Raji (cell line): ENCODE measurements around the gene MCRIP2.
A peak's percentile ranks its signal among the peaks of the same experiment; 100 is the strongest.

ENCODE experiments used
- POLR2A ChIP-seq: IDR thresholded peaks from 2 replicates; pipeline ENCODE4 v1.6.1; 2011; ENCODE audit warnings: low read depth, low read length, control low read depth; ENCODE audit not compliant: insufficient read depth

Gene MCRIP2

DNA sequence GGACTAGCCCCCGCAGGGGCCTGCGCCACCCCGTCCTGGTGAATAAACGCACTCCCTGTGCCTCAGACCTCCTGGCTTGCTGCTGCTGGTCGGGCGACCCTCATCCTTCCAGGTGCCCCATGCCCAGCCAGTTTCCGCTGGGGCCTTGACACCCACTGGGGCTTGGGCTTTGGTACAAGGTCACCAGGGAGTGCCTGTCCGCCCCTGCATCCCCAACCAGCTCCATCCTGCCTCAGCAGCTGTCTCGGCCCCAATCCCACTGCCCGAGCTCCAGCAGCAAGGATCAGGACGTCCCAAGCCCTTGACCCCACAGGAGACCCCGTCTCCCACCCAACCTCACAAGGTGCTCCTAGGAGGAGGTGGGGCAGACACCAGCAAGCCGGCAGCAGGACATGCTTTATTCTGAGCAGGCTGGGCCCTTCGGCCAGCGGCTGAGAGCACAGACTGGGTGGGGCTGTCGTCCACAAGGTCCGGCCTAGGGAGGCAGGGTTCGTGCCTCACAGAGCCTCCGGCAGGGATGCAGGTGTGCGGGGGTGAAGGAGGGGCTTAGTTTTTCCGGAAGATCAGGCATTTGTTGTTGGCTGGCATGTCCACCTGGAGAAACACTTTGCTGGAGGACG lies 7.5 kb upstream of the MCRIP2 start:
- TF ChIP-seq POLR2A: no peak

DNA sequence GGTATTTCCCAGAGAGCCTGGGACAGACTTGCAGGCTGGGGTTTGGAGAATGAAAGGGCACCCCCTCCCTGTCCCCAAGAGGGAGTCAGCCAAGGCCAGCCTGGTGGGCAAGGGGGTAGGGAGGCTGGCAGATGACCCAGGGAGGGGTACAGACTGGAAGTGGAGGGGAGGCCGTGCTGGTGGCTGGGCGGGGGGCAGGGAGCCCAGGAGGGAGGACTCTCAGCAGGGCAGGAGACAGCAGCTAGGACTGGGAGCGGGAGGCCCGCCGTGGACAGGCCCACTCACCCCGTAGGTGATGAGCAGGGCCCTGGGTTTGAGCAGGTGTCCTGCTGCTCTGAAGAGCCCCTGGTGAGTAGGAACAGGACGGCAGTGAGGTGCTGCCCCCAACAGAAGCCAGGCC lies 6.6 kb upstream of the MCRIP2 start:
- TF ChIP-seq POLR2A: no peak

DNA sequence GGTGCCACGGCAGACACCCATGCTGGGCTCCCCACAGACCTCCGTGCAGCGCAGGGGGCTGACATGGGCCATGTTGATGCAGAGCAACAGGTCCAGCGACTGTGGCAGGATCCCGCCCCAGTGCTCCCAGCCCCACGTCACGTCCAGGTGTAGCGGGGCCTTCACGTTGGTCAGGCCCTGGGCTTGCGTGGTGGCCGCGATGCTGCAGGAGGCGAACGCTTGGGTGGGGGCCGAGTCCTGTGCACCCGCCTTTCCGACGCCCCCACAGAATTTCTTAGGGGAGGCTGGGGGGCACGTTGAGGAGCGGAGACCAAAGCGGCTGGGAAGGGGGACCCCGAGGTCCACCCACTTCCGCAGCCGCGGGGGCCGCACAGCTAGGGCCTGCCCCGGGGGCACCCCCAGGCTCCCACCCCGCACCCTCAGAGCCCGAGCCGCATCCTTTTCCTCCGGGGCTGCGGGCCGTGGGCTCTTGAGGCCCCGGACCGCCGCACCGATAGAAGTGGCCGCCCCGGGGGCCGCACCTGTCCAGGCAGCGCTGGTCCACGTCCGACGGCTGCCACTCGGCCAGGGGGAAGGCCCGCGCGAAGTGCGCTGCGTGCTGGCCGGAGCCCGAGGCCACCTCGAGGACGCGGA lies 5.9 kb upstream of the MCRIP2 start:
- no peak for TF ChIP-seq POLR2A

DNA sequence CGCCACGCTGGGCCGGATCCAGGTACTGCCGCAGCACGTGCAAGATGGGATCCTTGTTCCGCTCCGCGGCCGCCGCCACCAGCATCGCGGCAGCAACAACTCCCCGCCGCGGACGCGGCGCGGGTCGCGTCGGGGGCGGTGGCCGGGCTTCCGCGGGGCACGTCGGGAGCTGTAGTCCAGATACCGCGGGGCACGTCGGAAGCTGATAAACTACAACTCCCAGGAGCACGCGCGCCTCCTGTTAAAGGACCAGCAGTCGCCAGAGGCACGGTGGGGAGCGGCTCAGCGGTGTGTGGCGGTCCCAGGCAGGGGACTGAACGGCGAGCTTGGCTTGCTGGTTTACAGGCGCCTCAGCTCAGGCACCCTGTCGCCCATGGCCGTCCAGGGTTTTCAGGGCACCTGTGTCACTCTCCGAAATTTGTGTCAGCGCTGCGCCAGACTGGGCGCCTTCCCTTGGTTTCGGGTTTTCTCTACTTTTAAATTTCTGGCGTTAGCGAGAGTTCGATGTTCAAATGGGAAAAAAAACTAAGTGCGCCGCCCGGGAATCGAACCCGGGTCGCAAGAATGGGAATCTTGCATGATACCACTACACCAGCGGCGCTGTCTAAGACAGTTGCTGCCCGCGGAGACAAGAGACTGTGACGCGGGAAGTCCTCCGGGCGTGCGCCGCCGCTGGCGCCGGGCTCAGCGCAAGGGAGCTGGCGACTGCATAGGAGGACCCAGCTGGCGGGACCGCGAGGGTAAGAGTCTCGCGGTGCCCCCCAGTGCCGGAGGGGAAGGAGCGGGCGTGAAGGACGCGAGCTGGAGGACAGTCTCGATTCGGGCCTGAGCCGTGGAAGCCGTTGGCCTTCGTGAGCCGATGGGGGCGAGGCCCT lies 5.2 kb upstream of the MCRIP2 start, which contains the start of gene METTL26:
TSS of gene METTL26 (minus strand) at position 100 of the 875 bp plus-strand sequence. CDS start at position 85, 15 bp downstream.
- peak; percentile 98 for TF ChIP-seq POLR2A

DNA sequence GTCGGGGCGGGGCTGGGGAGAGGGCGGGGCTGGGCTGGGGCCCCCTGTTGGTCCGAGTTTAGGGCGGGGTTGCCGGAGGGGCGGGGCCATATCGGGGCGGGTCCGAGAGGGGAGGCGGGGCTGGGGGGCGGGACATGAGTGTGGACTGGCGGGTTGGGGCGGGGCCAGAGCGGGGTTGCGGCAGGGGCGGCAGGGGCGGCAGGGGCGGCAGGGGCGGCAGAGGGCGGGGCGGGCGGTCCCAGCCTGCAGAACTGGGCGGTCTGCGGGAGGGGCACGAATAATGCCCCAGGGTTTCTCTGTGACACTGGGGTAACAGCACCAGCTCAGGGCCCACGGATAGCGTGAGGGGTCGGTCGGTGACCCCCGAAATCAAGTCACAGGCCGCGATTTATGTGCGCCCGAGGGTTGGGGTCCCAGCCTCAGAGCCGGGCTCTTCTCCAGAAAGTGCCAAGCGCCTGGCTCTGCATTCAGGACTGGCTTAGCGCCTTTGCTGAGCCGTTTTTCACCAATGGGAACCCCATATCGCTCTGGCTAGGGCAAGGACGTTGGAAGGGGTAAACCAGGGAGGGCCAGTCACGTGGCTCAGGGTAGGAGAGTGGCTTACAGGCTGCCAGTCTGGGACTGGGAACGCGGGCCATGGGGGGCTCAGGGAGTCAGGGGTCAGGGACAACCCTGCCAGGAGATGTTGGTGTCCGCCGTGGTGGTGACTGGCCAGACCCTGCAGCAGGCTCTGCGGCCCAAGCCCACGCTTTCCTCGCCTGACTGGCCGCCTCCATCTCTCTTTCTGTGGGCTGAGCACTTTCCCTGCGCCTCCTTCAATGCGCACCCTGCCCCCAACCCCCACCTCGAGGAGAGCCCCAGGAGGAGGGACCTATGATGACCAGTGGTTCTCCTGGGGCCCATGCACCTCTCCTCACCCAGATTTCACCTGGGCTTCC lies 4.3 kb upstream of the MCRIP2 start:
- no peak for TF ChIP-seq POLR2A

DNA sequence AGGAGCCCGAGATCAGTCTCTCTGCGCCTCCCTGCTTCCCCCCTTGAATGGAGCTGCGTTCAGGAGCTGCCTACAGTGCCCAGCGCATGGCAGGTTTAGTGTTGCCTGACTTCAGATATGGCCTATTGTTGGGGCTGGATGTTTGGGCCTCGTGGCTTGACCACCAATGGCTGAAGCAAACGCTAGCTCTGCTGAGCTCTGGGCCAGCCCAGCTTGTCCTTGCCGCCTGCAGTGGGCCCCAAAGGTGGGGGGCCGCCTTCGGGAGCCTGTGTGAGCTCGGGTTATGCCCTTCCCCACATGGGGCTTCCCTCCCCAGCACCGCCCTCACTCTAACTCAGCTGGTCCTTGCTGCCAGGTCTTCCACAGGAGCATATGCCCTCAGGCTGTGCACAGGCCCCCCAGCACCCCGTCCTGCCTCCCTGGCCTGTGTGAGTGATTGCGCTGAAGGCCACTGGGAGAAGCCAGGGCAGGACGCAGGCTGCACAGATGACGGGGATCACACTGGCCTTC lies 3.5 kb upstream of the MCRIP2 start:
- TF ChIP-seq POLR2A: no peak

DNA sequence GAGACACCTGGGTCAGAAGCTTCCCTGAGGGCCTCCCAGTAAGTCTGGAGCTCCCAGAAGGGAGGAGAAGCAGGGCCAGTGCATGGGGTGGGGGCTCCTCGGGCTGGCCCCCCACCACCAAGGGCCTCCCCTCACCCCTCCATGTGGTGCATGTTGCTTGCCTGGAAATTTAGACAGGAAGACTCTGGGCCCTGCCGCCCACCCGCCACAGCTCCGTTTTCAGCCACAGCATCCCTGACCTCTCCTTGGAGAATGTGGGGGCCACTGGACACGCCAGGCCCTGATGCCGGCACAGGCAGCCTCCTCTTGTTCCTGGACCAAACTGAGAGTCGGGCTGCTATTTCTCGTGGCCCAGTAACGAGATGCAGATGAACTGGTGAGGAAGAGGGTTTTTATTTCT lies 2.8 kb upstream of the MCRIP2 start:
- TF ChIP-seq POLR2A: 0 out of 2 replicates have a peak, but pooled peaks have one; percentile 4

DNA sequence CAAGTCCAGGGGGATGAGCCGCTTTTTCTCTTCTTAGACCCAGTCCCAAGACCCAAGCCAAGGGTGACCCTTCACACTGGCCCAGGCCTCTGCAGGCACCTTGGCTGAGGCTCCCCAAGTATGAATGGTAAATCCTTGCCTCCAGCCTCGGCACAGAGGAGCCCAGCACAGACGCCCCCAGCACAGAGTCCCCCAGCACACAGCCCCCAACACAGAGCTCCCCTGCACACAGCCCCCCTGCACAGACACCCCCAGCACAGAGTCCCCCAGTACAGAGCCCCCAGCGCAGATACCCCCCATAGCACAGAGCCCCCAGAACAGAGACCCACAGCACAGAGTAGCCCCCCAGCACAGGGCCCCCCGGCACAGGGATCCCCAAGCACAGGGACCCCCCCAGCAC lies 1.0 kb upstream of the MCRIP2 start:
- no peak for TF ChIP-seq POLR2A

DNA sequence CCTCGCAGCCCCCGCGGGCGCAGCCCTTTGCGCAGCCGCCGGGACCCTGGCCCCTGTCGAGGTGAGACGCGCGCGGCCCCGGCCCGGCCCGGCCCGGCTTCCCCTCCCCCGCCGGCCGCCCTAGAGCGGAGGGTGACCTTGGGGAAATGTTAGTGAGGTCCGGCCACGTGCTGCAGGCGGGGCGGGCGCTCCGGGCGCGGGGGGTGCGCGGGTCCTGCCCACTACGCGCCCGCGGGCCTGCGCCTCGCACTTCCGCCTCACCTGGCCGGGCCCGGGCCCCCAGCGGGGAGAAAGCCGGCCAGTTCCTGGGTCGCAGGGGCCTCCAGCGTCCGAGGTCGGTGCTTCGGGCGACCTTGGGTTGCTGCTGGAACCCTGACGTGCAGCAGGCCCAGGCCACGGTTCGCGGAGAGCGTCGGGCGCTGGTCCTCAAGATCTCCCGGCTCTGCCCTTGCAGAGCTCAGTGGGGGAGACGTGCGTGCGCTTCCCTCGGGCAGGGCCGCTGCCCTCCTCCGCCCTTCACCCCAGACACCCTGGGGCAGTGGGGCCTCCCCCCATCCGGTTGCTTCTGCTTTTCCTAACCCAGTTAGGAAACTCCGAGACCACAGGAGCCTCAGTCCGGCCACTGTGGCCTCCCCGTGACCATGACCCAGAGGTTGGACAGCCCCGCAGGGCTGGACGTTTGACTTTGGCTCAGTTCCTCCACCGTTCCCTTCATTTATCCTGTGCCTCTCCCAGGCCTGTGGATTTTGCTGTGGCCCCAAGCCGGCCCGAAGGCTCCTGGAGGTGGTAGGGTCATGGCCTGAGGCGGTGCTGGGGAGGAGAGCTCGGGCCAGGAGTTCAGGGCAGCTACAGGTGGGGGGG lies 791 bp downstream of the MCRIP2 start:
- TF ChIP-seq POLR2A: no peak

DNA sequence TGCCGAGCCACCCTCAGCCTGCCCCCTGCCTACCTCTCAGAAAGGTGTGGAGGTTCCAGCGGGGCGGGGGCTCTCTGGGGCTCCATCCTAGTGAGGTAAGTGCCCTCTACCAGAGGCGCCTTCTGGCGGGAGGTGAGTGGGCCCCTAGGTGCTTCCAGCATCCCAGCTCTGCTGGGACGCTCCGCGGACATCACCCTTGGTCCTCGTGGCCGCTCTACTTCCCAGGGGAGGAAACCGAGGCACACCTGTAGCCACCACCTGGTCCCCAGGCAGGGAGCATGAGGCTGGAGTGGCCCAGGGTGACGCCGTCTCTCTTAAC lies 1.4 kb downstream of the MCRIP2 start:
- no peak for TF ChIP-seq POLR2A

DNA sequence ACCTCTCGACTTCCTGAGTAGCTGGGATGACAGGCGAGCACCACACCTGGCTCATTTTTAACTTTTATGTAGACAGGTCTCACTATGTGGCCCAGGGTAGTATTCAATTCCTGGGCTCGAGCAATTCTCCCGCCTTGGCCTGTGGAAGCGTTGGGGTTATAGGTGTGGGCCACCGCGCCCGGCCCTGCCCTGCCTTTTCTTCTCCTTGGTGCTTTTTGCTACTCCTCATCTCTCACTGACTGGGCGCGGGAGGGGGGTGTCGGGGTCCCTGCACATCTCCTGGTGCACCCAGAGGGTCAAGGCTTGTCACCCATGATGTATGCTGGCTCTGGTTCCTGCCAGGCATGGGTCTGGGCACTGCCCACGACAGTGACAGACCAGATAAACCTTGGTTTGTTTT lies 2.9 kb downstream of the MCRIP2 start:
- no peak for TF ChIP-seq POLR2A

DNA sequence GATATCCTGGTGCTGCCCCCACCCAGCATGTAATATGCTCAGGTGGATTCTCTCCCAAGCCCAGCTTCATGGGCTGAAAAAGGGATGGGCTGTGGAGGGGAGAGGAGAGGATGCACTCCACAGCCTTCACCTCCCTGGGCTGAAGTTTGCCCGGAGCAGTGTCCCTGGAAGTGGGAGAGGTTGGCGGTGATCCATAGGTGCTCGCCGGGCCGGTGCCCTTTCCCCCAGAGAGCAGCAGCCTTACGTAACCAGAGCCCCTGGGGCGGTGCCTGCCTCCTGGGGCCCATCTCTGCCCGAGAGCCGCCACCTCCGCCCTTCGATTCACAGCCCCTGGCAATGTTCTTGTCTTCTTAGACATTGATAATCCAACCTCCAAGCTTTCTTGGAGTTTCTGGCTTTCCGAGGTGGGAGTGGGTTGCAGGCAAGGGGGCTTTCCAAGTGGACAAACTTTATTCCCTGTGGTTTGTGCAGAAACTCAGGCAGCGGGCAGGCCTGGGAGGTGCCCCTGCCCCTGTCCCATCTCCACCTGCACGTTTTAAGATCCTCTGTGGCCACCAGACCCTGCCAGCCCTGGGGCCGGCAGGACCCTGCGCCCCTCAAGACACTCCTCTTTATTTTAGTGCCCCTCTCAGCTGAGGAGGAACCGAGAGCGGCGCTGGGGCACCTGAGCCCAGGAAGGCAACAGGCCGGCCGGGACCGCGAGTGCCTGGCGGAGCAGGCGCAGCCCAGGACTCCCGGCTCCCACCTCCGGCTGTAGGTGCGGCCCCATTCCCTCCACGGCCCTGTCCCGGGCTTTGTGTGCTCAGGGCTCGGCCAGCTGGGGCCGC lies 4.4 kb downstream of the MCRIP2 start:
- TF ChIP-seq POLR2A: peak; percentile 13; the same call in 1 of the 2 replicates

DNA sequence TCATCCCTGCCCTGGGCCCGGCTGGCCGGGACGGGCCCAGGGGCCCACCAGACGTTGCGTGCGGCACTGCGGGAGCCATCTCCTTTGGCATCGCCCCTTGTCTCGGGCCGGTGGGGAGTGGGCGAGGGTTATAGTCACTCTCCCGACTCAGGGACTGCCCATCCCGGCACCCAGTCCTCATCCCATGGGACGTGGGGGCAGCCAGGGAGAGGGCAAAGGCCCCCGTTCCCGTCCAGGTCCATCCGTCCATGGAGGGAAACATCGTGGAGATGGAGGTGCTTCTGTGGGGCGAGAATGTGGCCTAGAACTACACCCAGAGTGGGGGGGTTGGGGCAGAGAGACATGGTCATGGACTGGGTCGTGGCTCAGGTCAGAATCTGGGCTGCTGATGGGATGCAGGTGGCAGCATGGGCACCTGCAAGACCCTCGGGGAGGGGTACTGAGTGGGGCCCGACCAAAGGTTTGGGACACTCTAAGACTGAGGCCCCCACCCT lies 5.1 kb downstream of the MCRIP2 start:
- no peak; the same call in 1 of the 2 replicates for TF ChIP-seq POLR2A
